GM21723 (cell line): ENCODE results near the gene ATAD3C.
"Not testable (repeated sequence)": the region's sequence is repeated elsewhere in the genome, so short reads cannot be mapped to it uniquely, and the experiment has no call there.

Source experiments
- ATAC-seq: cut with Tn5 transposase; IDR thresholded peaks from one replicate; pipeline ENCODE4 v1.9.1; 2021; ENCODE audit warnings: mild to moderate bottlenecking, moderate library complexity; ENCODE audit not compliant: unreplicated experiment

ATAD3C gene

DNA sequence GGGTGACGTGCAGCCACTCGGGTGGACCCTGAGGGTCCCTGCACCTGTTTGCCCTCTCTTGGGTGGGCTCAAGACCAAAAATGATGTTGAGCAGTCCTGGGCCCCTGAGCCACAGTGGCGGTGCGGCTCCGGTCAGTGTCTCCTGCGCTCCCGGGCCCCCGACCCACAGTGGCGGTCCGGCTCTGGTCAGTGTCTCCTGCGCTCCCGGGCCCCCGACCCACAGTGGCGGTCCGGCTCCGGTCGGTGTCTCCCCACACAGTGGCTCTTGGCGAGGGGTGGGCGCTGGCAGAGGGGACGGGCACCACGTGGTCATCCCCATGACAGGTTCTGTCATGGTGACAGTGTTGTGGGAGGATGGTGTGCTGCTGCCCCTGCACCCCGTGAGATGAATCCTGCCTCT is 44.8 kb downstream of the ATAD3C start:
- not testable (repeated sequence) for ATAC-seq

DNA sequence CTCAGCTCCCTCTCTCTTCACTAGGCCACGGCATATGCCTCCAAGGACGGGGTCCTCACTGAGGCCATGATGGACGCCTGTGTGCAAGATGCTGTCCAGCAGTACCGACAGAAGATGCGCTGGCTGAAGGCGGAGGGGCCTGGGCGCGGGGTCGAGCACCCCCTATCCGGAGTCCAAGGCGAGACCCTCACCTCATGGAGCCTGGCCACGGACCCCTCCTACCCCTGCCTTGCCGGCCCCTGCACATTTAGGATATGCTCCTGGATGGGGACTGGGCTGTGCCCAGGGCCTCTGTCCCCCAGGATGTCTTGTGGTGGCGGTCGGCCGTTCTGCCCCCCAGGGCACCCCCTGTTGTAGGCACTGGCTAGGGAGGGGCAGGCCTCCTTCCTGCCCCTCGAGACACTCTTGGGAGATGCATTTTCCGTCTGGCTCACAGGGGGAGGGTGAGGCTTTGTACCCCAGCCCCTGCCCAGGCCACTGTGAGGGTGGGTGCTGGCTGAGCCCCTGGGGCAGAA is 46.0 kb downstream of the ATAD3C start:
- ATAC-seq, result not testable (repeated sequence)

DNA sequence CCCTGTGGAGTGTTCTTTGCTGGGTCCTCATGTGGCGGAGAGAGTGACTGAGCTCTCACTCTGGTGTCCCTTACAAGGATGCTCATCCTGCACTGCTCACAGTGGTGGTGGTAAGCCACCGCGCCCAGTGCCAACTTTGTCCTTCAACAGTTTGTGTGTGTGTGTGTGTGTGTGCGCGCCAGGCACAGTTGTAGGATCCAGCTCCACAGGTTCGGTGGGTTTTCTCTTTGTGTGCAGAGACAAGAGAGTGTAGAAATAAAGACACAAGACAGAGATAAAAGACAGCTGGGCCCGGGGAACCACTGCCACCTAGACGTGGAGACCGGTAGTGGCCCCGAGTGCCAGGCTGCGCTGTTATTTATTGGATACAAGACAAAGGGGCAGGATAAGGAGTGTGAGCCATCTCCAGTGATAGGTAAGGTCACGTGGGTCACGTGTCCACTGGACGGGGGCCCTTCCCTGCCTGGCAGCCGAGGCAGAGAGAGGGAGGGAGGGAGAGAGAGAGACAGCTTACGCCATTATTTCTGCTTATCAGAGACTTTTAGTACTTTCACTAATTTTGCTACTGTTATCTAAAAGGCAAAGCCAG is 55.4 kb downstream of the ATAD3C start:
- ATAC-seq, result not testable (repeated sequence)

DNA sequence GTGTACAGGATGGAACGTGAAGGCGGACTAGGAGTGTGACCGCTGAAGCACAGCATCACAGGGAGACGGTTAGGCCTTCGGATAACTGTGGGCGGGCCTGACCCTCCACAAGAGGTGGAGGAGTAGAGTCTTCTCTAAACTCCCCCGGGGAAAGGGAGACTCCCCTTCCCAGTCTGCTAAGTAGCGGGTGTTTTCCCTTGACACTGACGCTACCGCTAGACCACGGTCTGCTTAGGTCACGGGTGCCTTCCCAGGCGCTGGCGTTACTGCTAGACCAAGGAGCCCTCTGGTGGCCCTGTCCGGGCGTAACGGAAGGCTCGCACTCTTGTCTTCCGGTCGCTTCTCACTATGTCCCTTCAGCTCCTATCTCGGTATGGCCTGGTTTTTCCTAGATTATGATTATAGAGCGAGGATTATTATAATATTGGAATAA is 55.9 kb downstream of the ATAD3C start:
- ATAC-seq, result peak; percentile 48

DNA sequence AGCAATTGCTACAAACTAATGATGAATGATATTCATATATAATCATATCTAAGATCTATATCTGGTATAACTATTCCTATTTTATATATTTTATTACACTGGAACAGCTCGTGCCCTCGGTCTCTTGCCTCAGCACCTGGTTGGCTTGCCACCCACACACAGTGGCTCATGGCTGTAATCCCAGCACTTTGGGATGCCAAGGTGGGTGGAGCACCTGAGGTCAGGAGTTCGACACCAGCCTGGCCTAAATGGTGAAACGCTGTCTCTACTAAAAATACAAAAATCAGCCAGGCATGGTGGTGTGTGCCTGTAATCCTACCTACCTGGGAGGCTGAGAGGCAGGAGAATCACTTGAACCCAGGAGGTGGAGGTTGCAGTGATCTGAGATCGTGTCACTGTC is 56.3 kb downstream of the ATAD3C start:
- not testable (repeated sequence) for ATAC-seq

DNA sequence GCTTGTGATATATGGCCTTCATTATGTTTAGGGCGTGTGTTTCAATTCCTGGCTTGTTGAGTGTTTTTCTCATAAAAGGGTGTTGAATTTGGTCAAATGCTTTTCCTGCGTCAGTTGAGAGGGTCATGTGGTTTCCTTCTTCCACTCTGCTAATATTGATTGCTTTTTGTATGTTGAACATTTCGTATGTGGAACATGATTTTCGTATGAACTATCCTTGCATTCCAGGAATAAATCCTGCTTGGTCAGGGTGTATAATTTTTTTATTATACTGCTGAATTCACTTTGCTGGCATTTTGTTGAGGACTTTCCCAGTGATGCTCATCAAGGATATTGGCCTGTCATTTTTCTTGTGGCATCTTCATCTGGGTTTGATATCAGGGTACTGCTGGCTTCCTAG is 57.8 kb downstream of the ATAD3C start:
- no peak for ATAC-seq

DNA sequence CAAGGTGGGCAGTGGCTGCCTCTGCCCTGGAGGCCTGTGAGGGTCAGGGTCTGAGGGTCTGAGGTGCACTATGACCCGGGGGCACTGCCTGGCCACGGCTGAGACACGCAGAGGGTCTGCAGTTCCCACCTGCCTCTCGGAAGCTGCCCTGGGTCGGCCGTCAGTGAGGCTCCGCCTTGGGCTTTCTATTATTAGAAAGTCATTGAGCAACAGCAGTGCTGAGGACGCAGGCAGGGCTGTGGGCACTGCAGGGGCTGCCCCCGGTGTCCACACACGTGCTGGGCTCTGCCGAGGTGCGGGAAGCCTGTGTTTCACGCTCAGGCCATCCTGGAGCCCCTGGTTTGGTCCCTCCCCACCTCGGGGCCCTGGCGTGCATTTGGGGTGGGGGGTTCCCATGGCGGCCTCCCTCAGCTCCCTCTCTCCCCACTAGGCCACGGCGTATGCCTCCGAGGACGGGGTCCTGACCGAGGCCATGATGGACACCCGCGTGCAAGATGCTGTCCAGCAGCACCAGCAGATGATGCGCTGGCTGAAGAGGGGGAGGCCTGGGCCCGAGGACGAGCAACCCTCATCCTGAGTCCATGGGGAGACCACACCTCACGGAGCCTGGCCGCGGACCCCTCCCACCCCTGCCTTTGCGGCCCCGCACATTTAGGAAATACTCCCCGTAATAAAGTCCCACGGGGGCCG is 59.4 kb downstream of the ATAD3C start:
- ATAC-seq, result not testable (repeated sequence)

DNA sequence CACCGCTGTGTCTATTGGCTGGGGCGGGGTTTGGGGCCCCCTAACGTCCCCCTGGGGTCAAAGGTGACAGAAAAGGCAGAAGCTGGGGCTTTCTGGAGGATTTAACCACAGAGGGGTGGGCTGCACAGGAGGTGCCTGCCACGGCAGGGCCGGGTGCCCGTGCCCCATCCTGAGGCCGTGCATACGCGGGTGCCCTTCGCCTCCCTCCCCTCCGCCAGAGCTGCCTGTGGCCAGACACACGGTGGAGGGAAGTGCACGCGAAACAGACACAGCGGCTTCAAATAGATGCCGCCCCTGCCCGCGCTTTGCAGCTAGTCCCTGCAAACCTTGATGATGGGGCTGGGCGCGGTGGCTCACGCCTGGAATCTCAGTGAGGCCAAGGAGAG is 60.0 kb downstream of the ATAD3C start:
- ATAC-seq, result not testable (repeated sequence)

DNA sequence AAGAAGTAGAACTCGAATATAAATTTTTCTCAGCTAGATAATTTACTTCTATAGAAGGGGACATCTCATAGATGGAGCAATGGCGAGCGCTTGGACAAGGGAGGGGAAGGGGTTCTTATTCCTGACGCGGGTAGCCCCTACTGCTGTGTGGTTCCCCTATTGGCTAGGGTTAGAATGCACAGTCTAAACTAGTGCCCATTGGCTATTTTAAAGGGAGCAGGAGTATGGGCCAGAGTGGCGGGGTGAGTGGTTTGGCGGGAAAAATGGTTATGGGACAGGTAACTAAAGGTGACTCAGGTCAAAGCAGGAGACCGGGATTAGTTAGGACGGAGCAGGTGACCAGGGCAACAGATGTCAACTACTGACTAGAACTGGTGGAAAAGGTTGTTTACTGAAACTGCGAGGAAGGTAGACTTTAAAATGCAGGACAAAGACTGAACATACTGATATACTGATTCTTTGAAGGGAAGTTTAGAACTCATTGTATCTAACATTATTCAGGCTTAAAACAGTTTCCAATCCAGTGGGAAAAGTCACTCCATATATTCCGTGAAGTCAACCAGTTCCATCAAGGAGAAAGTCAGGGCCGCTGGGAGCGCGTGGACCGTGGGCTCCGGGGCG is 61.5 kb downstream of the ATAD3C start:
- no peak for ATAC-seq

DNA sequence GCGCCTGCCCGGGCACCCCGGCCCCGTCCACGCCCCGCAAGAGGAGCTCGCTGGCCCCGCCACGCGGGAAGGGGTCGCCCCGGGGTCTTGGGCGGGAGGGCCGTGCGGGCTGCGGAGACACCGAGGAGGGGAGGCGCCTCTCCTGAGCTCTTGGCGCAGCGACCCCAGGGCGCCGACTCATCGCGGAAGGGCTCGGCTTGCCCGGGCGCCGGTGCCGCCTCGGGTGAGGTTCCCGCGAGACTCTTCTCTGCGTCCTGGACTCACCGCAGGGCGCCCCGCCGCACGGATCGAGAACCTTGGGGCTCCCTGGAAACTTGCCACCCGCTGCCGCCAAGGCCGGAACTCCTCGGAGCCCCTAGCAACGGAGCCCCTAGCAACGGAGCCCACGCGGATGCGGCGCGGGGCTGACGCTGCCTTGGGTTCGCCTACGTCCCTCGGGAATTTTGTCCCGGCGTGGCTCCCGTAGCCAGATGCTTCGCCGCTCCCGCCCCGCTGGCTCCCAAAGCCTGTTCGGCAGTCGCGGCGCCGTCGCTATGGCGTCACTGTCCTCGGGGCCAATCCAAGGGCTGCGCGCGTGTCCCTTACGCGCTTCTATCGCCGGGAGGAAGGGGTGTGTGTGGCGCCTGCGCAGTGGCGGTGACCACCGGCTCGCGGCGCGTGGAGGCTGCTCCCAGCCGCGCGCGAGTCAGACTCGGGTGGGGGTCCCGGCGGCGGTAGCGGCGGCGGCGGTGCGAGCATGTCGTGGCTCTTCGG is 62.2 kb downstream of the ATAD3C start, which contains the start of gene ATAD3A:
ATAD3A (plus strand) TSS at position 630 of the 753 bp plus-strand sequence; CDS start at position 737, 107 bp downstream.
- peak; percentile 81 for ATAC-seq

DNA sequence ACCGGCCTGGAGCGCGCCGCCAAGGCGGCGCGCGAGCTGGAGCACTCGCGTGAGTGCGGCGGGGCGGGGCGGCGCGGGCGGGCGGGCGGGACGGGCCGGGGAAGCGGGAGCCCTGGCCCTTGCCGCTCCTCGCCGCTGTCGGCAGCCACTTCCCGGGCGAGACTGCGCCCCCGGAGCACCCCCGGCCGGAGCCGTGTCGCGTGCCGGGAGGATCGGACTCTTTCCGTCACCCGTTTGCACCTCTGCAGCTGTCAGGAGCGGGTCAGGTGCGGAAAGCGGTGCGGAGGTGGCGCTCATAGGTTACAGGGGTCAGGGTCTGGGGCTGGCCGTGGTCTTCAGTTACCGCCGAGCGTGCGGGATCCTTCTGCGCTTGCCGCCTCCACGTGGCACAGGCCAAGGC is 62.9 kb downstream of the ATAD3C start:
- ATAC-seq, result not testable (repeated sequence)

DNA sequence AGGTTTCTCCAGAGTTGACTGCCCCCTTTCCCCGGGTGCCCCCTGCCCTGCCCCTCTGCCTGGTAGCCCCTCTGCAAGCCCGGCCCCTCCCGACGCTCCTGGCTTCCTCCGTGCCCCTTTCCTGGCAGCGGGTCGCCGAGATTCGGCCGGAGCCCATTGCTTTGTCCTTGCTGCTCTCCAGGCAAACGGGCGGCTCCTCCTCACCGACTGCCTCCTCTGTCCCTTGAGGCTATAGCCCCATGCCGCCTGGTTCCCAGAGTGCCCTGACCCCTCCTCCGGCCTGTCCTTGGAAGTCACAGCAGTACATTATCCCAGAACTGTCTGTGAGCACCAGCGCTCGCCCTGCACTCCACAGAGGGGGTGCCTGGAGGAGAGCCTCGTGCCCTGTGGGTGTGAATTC is 64.2 kb downstream of the ATAD3C start:
- not testable (repeated sequence) for ATAC-seq

DNA sequence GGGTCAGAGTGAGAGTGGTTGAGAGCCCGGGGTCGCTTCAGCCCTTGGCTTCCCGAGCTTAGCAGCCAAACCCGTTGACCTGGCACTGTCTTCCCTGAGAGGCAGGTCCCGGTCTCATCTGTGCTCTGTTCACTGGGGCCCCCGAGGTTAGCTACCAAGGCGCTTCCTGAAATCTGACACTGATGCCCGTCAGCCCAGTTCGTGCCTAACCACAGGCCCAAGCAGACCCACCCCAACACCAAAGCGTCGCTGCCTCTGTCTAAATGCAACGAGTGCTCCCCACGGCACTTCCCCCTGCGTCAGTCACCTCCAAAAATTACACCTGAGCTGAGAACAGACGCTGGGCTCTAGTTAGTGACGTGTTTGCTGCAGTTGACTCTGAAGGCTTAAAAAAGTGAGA is 64.9 kb downstream of the ATAD3C start:
- not testable (repeated sequence) for ATAC-seq

DNA sequence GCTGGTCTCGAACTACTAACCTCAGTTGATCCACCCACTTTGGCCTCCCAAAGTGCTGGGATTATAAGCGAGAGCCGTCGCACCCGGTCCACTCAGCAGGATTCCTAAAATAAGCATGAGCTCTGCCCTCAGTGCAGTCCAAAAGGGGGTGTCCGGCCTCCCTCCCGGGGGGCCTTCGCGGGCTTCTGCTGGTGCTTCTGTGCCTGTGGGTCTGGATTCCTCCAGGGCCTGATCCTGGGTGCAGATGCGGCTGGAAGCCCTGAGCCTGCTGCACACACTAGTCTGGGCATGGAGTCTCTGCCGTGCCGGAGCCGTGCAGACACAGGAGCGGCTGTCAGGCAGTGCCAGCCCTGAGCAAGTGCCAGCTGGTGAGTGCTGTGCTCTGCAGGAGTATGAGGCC is 67.4 kb downstream of the ATAD3C start:
- ATAC-seq, result not testable (repeated sequence)

DNA sequence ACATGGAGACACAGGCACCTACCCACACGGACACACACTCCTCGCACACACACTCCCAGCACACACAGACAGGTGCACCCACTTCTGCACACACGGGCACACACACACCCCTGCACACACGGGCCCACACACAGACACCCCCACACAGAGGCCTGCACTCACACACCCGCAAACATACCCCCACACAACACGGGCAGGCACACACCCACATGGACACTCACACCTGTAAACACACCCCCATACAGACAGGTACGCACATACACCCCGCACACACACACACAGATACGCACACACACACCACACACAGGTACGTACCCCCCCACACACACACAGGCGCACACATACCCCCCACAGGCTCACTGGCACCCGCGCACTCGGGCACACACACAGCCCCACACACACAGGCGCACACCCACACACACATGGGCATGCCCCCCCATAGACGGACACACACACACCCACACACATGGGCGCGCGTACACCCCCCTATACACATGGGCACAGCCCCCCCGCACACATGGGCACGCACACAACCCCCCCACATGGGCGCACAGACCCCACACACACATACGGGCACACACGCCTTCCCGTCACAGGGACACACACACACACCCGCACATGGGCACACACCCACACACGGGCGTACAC is 68.6 kb downstream of the ATAD3C start:
- no peak for ATAC-seq

DNA sequence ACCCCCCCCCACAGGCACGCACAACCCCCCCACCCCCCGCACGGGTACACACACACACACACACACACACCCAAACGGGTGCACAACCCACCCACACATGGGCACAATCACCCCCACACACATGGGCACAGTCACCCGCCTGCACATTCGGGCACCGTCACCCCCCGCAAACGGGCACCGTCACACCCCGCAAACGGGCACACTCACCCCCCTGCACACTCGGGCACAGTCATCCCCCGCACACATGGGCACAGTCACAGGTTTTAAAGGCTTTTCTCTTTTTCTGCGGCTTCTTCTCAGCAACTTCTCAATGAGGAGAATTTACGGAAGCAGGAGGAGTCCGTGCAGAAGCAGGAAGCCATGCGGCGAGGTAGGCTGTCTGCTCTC is 69.1 kb downstream of the ATAD3C start:
- not testable (repeated sequence) for ATAC-seq
